Breast epithelium (tissue), 3 donors: ENCODE results near the gene TNS3.

ENCODE experiments used
- CTCF ChIP-seq, 3 donors: fragments of 450-650 bp; IDR thresholded peaks; one replicate each; pipeline ENCODE4 v1.5.1; 2016 to 2017; ENCODE audit warnings: antibody characterized with exemption in 3 of 3, mild to moderate bottlenecking in 3 of 3, moderate library complexity in 3 of 3
- POLR2A ChIP-seq: fragments of 450-650 bp; IDR thresholded peaks from one replicate; pipeline ENCODE4 v1.6.1; 2016; ENCODE audit warnings: antibody characterized with exemption, mild to moderate bottlenecking, moderate library complexity
- POLR2AphosphoS5 ChIP-seq, 3 donors: sonication (generic); formaldehyde crosslinking; IDR thresholded peaks; one replicate each; pipeline ENCODE4 v1.6.1; 2017; ENCODE audit warnings: antibody characterized with exemption in 3 of 3

GRCh38 chr7:47452295-47452694 is 129.6 kb downstream of the TNS3 start:
- no peak for TF ChIP-seq CTCF (IDR thresholded peaks at IDR 0.05)
- TF ChIP-seq POLR2A: no peak
- TF ChIP-seq POLR2AphosphoS5 (IDR thresholded peaks at IDR 0.05): no peak
